ENCODE results near the gene KAT5. TPM values are rescaled to one million over a fixed set of nuclear protein-coding genes. Genes with fewer than 3 reads are reported as not detected.

The KAT5 gene
- total RNA-seq, 4 donors from 2014 or later, result 68.1 to 118 (median 92.3) TPM

GRCh38 chr11:65710421-65710820, 1.6 kb upstream of the KAT5 start:
- H3K9me3 ChIP-seq, result no peaks in the 10 kb centered on the region
- no peaks in the 10 kb centered on the region for H3K27me3 ChIP-seq
- WGBS, 2 donors, result 77 to 79% methylated on average over 3 of the region's 3 CpGs
- no peak overlapping the region for H3K4me3 ChIP-seq
- H3K27ac ChIP-seq, result peak overlapping the region in 2 of 4 donors; percentile 94 to 100
- H3K36me3 ChIP-seq, result peaks cover 5 to 27% (median 18%) of the 10 kb centered on the region in 3 donors
- no peak for DNase-seq (ENCODE audit: low spot score in 2 of 2)
- TF ChIP-seq CTCF (IDR thresholded peaks at IDR 0.05) (no peak), EP300 (IDR thresholded peaks at IDR 0.05) (no peak), POLR2A (IDR thresholded peaks at IDR 0.05) (no peak)
- H3K4me1 ChIP-seq, result peaks cover 0 to 28% (median 9%) of the 10 kb centered on the region in 4 donors

- Histone ChIP-seq H3K27ac (peak overlapping the region; percentile 93 to 100 (median 97)), H3K27me3 (no peaks in the 10 kb centered on the region), H3K4me1 (peaks cover 0 to 23% (median 7%) of the 10 kb centered on the region in 4 donors), H3K36me3 (peaks cover 5 to 49% (median 24%) of the 10 kb centered on the region in 3 donors), H3K9me3 (no peaks in the 10 kb centered on the region), H3K4me3 (peak overlapping the region; percentile 34 to 97 (median 82))
- no peak for TF ChIP-seq EP300 (IDR thresholded peaks at IDR 0.05)
- TF ChIP-seq CTCF (IDR thresholded peaks at IDR 0.05), result no peak
- no peak for TF ChIP-seq POLR2A (IDR thresholded peaks at IDR 0.05)
- WGBS, 2 donors, result 29 to 30% methylated on average over 9 to 11 of the region's 11 CpGs
- DNase-seq (ENCODE audit: low spot score in 2 of 2), result no peak
Observed at GRCh38 chr11:65712633-65713076, 603 bp downstream of the KAT5 start.

- DNase-seq (ENCODE audit: low spot score in 2 of 2), result no peak
- H3K27me3 ChIP-seq, result no peaks in the 10 kb centered on the region
- peak overlapping the region in 3 of 4 donors; percentile 94 to 100 (median 100) for H3K27ac ChIP-seq
- no peaks in the 10 kb centered on the region for H3K9me3 ChIP-seq
- H3K4me1 ChIP-seq, result peaks cover 0 to 30% (median 7%) of the 10 kb centered on the region in 4 donors
- TF ChIP-seq POLR2A (IDR thresholded peaks at IDR 0.05) (no peak), CTCF (IDR thresholded peaks at IDR 0.05) (no peak)
- H3K36me3 ChIP-seq, result peaks cover 5 to 56% (median 24%) of the 10 kb centered on the region in 3 donors
- peak overlapping the region in 1 of 4 donors; percentile 89 for H3K4me3 ChIP-seq
- WGBS, 2 donors, result 90 to 92% methylated on average over 24 of the region's 24 CpGs
Observed at GRCh38 chr11:65713212-65713969, 1.3 kb downstream of the KAT5 start.

GRCh38 chr11:65714433-65714832, 2.4 kb downstream of the KAT5 start:
- WGBS, 2 donors, result 91 to 92% methylated on average over 16 of the region's 16 CpGs
- no peaks in the 10 kb centered on the region for H3K9me3 ChIP-seq

More at GRCh38 chr11:65714433-65714832, 2.4 kb downstream of the KAT5 start:
- Histone ChIP-seq H3K36me3 (peaks cover 5 to 67% (median 28%) of the 10 kb centered on the region in 3 donors), H3K4me1 (peaks cover 0 to 40% (median 16%) of the 10 kb centered on the region in 4 donors), H3K27me3 (no peaks in the 10 kb centered on the region), H3K4me3 (no peak overlapping the region), H3K27ac (no peak overlapping the region)
- TF ChIP-seq POLR2A (IDR thresholded peaks at IDR 0.05) (no peak), EP300 (IDR thresholded peaks at IDR 0.05) (no peak), CTCF (IDR thresholded peaks at IDR 0.05) (no peak)
- DNase-seq (ENCODE audit: low spot score in 2 of 2), result no peak

Data from tibial nerve (tissue), 4 donors.